ENCODE results near the gene LRRC8D.

GRCh38 chr1:89871768-89872473, 51.1 kb downstream of the LRRC8D start:
- TF ChIP-seq CTCF (IDR thresholded peaks at IDR 0.05) (no peak), POLR2A (IDR thresholded peaks at IDR 0.05) (no peak)

Data from heart left ventricle (tissue), 13 donors.